Heart left ventricle (tissue), 16 donors: ENCODE data around the gene SLC25A26. TPM values are rescaled to one million over a fixed set of nuclear protein-coding genes. Genes with fewer than 3 reads are reported as not detected.
A peak's percentile ranks its signal among the peaks of the same experiment; 100 is the strongest.

Source experiments
- ATAC-seq, 4 donors: fragments of 200-7000 bp; cut with Tn5 transposase; one replicate each; pipeline ENCODE4 v1.9.1; 2020 to 2022; ENCODE audit warnings: moderate library complexity in 4 of 4, mild to moderate bottlenecking in 3 of 4, moderate number of reproducible peaks in 1 of 4
- DNase-seq, 5 donors: peaks; one replicate each; pipeline ENCODE4 v3.0.0-alpha.2; 2020
- H3K27ac ChIP-seq, 12 donors: fragments of 200-600 bp; sonication (generic) in 4 of 12; one replicate each; pipeline versions ENCODE4 v1.5.0 to v1.8.0; 2016 to 2022; ENCODE audit warnings: mild to moderate bottlenecking in 2 of 12
- H3K27me3 ChIP-seq, 9 donors: fragments of 200-600 bp; sonication (generic) in 2 of 9; one replicate each; pipeline versions ENCODE4 v1.5.1 to v1.8.0; 2016 to 2022; ENCODE audit warnings: mild to moderate bottlenecking in 3 of 9
- H3K36me3 ChIP-seq, 9 donors: fragments of 200-600 bp; sonication (generic) in 2 of 9; one replicate each; pipeline versions ENCODE4 v1.5.0 to v1.8.0; 2018 to 2022; ENCODE audit warnings: mild to moderate bottlenecking in 2 of 9
- H3K4me1 ChIP-seq, 12 donors: fragments of 200-600 bp; sonication (generic) in 4 of 12; one replicate each; pipeline versions ENCODE4 v1.5.0 to v1.8.0; 2016 to 2022; ENCODE audit warnings: mild to moderate bottlenecking in 3 of 12
- H3K4me3 ChIP-seq, 12 donors: fragments of 200-600 bp; sonication (generic) in 4 of 12; one replicate each; pipeline versions ENCODE4 v1.5.0 to v1.8.0; 2017 to 2022; ENCODE audit warnings: mild to moderate bottlenecking in 9 of 12, moderate library complexity in 4 of 12
- H3K9me3 ChIP-seq, 12 donors: fragments of 200-600 bp; sonication (generic) in 4 of 12; one replicate each; pipeline versions ENCODE4 v1.5.0 to v1.8.0; 2016 to 2022; ENCODE audit warnings: mild to moderate bottlenecking in 1 of 12
- POLR2A ChIP-seq, 2 donors: fragments of 450-650 bp; IDR thresholded peaks; one replicate each; pipeline ENCODE4 v1.6.1; 2017; ENCODE audit warnings: antibody characterized with exemption in 2 of 2, mild to moderate bottlenecking in 2 of 2, moderate library complexity in 2 of 2
- WGBS, 4 donors: extraction: QIAGEN DNeasy Blood & Tissue Kit in 2 of 4; methylation state at CpG; one replicate each; pipeline versions ENCODE4 v1.1.5 to v1.1.7; 2013 to 2018; 5-methylcytosine and 5-hydroxymethylcytosine counted together
- intact Hi-C, 10 donors: fragments of 100-400 bp; cut with DNase I; formaldehyde crosslinking; loops; one replicate each; pipeline versions ENCODE4 v1.11.1 to v1.14.2; 2022
- polyA plus RNA-seq, 2 donors: library from polyadenylated mRNA; stranded (reverse); fragments of 200-250 nt; gene quantifications; one replicate each; pipeline ENCODE4 v1.2.3, GENCODE V29; 2013
- total RNA-seq, 9 donors: library from RNA; depleted of rRNA in 2 of 9; stranded (reverse); fragments of >200 nt in 2 of 9; fragmentation: NEBNext Ultra II Directional in 3 of 9; extraction: Animal tissue kit (Norgen Biotek cat#: 25700) in 3 of 9; gene quantifications; one replicate each; pipeline versions ENCODE4 v1.1.0 to v1.2.4, GENCODE V29; 2016 to 2023
- TF ChIP-seq, protein P1 (sequence below), 12 donors: fragments of 200-600 bp; sonication (generic) in 4 of 12; IDR thresholded peaks; one replicate each; pipeline versions ENCODE4 v1.5.0 to v1.8.0; 2018 to 2022; ENCODE audit warnings: antibody characterized with exemption in 12 of 12, mild to moderate bottlenecking in 5 of 12
- donor health status: ischemic (EF 13 %, LVEDD 7.1; RV severe dilation, severe dysfunction).
- donor health status: healthy with polysubstance abuse.
- donor health status: DM: no; HTN: yes; CAD: no.
- donor health status: DM: no; HTN: no; CAD: no.
- donor health status: ischemic (EF 25% LVEDD 6.9; RV normal size, moderate dysfunction).
- donor health status: ischemic (EF 25% LVEDD 5.7; RV mildly dilated, moderate dysfunction).
- donor health status: healthy.
- donor health status: DM: yes; HTN: yes; CAD: no.
- donor health status: ischemic (EF 35%, LVEDD 5.7; RV mildly dilated, moderate dysfunction).
- donor health status: nonischemic (EF 11% LVEDD 7.7; RV severe dilation, severe dysfunction).
- donor health status: DM: yes; HTN: yes; CAD: no.
- donor health status: PGD.
- donor health status: ischemic (EF 29% LVEDD 5.4; RV normal size, mild dysfunction).
- donor health status: nonischemic (EF 23%, LVEDD 6.1; RV moderate dilation, normal function).

SLC25A26 gene
- total and polyA plus RNA-seq, 11 donors = 20.0 to 42.2 (median 25.4) TPM

DNA sequence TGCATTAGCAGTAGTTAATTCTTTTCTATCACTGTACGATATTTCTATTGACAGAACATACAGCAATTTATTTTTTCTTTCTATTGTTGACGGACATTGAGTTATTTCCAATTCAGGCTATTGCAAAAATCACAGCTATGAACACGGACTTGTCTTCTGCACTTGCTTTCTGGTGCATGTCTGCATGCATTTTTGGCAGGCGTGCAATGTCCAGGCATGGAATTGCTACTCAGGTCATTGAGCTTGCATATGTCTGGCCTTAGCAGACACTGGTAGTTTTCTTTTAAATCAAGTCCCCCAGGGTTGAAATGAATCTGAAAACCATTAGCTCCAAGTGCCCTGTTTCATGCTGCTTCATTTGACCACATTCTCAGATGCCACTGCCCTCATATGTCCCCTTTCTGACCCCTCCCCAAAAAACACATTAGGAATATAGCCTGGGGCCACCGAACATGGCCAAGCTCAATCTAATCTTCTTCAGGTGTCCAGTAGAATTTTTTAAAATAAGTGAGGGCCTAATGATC, 207.2 kb downstream of the SLC25A26 start:
- H3K9me3 ChIP-seq = no peaks in the 10 kb centered on the region
- intact Hi-C loops = loop anchor here in 1 of 10 donors (2.0 kb wide), 1 partner anchor 17 kb away; no protein-coding TSS in a partner anchor
- DNase-seq = no peak
- no peaks in the 10 kb centered on the region for H3K27me3 ChIP-seq
- 62 to 70% (median 67%) methylated on average over 5 of the region's 5 CpGs for WGBS, 4 donors
- ATAC-seq = no peak
- no peaks in the 10 kb centered on the region for H3K36me3 ChIP-seq
- TF ChIP-seq POLR2A (IDR thresholded peaks at IDR 0.05) = no peak
- TF ChIP-seq, protein P1, sequence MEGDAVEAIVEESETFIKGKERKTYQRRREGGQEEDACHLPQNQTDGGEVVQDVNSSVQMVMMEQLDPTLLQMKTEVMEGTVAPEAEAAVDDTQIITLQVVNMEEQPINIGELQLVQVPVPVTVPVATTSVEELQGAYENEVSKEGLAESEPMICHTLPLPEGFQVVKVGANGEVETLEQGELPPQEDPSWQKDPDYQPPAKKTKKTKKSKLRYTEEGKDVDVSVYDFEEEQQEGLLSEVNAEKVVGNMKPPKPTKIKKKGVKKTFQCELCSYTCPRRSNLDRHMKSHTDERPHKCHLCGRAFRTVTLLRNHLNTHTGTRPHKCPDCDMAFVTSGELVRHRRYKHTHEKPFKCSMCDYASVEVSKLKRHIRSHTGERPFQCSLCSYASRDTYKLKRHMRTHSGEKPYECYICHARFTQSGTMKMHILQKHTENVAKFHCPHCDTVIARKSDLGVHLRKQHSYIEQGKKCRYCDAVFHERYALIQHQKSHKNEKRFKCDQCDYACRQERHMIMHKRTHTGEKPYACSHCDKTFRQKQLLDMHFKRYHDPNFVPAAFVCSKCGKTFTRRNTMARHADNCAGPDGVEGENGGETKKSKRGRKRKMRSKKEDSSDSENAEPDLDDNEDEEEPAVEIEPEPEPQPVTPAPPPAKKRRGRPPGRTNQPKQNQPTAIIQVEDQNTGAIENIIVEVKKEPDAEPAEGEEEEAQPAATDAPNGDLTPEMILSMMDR (IDR thresholded peaks at IDR 0.05) = no peak
- H3K4me3 ChIP-seq = no peak overlapping the region
- peaks cover under 1 to 96% (median 71%) of the 10 kb centered on the region in 12 donors for H3K4me1 ChIP-seq
- peak overlapping the region in 11 of 12 donors; percentile 46 to 81 (median 69) for H3K27ac ChIP-seq

Other genes with a start within 250 kb of the SLC25A26 start
- 10 to 100 TPM; 27.1 to 52.1 (median 35.9) TPM for gene MAGI1, start 182.1 kb upstream of the SLC25A26 start, total RNA-seq
- 10 to 100 TPM; 18.5 to 19.5 TPM for gene MAGI1, start 182.1 kb upstream of the SLC25A26 start, polyA plus RNA-seq